WERI-Rb-1 (cell line): ENCODE data around the gene NCOA3.

Experiments
- DNase-seq: peaks from one replicate; pipeline ENCODE4 v3.0.0-alpha.2; 2020
- H3K27ac ChIP-seq: fragments of 250-450 bp; sonication (Bioruptor Pico); 2 replicates; pipeline ENCODE4 v1.5.1; 2020; ENCODE audit warnings: mild to moderate bottlenecking, moderate library complexity
- H3K27me3 ChIP-seq: fragments of 250-450 bp; sonication (Bioruptor Pico); 2 replicates; pipeline ENCODE4 v1.5.1; 2021; ENCODE audit warnings: mild to moderate bottlenecking, low read depth, moderate library complexity; ENCODE audit not compliant: insufficient read depth, severe bottlenecking
- H3K36me3 ChIP-seq: fragments of 250-450 bp; sonication (Bioruptor Pico); 2 replicates; pipeline ENCODE4 v1.5.1; 2020; ENCODE audit warnings: mild to moderate bottlenecking, moderate library complexity
- H3K4me3 ChIP-seq: 2 replicates; pipeline ENCODE4 v1.5.1; 2011; ENCODE audit warnings: low read depth, mild to moderate bottlenecking, control low read depth, low read length
- H3K9me3 ChIP-seq: fragments of 250-450 bp; sonication (Bioruptor Pico); 2 replicates; pipeline ENCODE4 v1.5.1; 2021; ENCODE audit warnings: mild to moderate bottlenecking, moderate library complexity; ENCODE audit not compliant: severe bottlenecking
- CTCF ChIP-seq: IDR thresholded peaks from 2 replicates; pipeline ENCODE4 v1.5.1; 2011; ENCODE audit warnings: low read depth, mild to moderate bottlenecking, control low read depth, inconsistent platforms, low read length

NCOA3 gene

GRCh38 chr20:47704746-47705496 is 203.2 kb downstream of the NCOA3 start:
- H3K27ac ChIP-seq: no peak overlapping the region
- H3K36me3 ChIP-seq: no peaks in the 10 kb centered on the region
- H3K4me3 ChIP-seq: no peak overlapping the region
- H3K27me3 ChIP-seq: no peaks in the 10 kb centered on the region
- no peaks in the 10 kb centered on the region for H3K9me3 ChIP-seq
- no peak for DNase-seq
- TF ChIP-seq CTCF: no peak

GRCh38 chr20:47705497-47705856 is 203.8 kb downstream of the NCOA3 start:
- no peak for TF ChIP-seq CTCF
- H3K4me3 ChIP-seq: no peak overlapping the region
- no peaks in the 10 kb centered on the region for H3K27me3 ChIP-seq
- H3K27ac ChIP-seq: no peak overlapping the region
- no peaks in the 10 kb centered on the region for H3K9me3 ChIP-seq
- DNase-seq: no peak
- no peaks in the 10 kb centered on the region for H3K36me3 ChIP-seq

- no peak overlapping the region for H3K4me3 ChIP-seq
- no peak for TF ChIP-seq CTCF
- H3K27me3 ChIP-seq: no peaks in the 10 kb centered on the region
- H3K36me3 ChIP-seq: no peaks in the 10 kb centered on the region
- no peak for DNase-seq
- H3K27ac ChIP-seq: no peak overlapping the region
- H3K9me3 ChIP-seq: no peaks in the 10 kb centered on the region
These were observed 204.7 kb downstream of the NCOA3 start for GRCh38 chr20:47706345-47706744.
